Sigmoid colon (tissue), 4 donors: ENCODE results near the gene MR1.

Experiments used
- EP300 ChIP-seq, 4 donors: sonication (generic); formaldehyde crosslinking; IDR thresholded peaks; one replicate each; pipeline ENCODE4 v1.6.1; 2017; ENCODE audit warnings: antibody characterized with exemption in 4 of 4
- TF ChIP-seq, protein P1 (sequence below), 4 experiments: fragments of 450-650 bp in 3 of 4; fragments of 200-600 bp in 1 of 4; IDR thresholded peaks; one replicate each; pipeline ENCODE4 v1.5.1; 2016 to 2019; ENCODE audit warnings: antibody characterized with exemption in 4 of 4, mild to moderate bottlenecking in 3 of 4, moderate library complexity in 2 of 4

DNA sequence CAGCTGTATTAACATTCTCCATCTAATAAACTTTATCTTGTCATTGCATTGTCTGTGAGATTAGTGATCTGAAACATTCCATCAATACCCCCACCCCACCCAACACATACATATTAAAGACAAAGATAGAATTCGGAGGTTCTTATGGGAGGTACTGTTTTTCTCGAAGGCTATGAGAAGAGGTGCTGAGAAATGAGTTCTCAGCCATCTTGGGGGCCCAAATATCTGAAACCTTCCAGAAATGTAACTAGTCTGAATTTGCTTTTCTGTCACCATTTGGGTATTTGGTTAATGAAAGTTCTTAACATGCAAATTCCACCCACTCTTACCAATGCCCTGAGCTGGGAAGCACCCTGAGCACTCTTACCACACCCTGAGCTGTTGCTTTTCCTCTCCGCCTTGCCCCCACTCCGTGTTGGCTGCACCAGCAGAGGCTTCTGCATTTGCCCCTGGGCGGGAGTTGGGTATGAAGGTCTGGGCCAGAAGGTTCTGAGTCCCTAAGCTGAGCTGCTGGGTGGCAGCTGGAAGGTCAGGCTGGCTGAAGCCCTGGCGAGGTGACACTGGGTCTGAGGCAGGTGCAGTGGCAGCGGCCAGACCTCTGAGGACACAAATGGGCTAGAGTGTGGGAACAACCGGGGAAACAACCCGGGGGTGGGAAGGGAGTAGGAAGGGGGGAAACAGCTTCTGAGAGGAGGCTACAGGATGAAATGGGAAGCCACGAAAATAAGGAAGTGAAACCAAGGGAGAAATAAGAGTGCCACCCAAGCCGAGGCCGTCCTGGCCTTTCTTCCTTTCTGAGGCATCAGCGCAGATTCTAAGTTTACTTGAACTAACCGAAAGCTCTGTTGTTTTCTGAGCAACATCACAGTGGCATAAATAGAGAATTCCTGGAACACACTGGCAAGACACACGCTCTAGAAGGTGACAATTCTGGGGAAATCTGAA is 28.4 kb downstream of the MR1 start:
- TF ChIP-seq, protein P1, sequence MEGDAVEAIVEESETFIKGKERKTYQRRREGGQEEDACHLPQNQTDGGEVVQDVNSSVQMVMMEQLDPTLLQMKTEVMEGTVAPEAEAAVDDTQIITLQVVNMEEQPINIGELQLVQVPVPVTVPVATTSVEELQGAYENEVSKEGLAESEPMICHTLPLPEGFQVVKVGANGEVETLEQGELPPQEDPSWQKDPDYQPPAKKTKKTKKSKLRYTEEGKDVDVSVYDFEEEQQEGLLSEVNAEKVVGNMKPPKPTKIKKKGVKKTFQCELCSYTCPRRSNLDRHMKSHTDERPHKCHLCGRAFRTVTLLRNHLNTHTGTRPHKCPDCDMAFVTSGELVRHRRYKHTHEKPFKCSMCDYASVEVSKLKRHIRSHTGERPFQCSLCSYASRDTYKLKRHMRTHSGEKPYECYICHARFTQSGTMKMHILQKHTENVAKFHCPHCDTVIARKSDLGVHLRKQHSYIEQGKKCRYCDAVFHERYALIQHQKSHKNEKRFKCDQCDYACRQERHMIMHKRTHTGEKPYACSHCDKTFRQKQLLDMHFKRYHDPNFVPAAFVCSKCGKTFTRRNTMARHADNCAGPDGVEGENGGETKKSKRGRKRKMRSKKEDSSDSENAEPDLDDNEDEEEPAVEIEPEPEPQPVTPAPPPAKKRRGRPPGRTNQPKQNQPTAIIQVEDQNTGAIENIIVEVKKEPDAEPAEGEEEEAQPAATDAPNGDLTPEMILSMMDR (IDR thresholded peaks at IDR 0.05) = no peak
- no peak for TF ChIP-seq EP300 (IDR thresholded peaks at IDR 0.05)
